AG10803 (cell line): ENCODE data around the gene HOXD10.

Source experiments
- DNase-seq: peaks from one replicate; pipeline ENCODE4 v3.0.0; 2010; ENCODE audit warnings: low read depth
- H3K4me3 ChIP-seq: 2 replicates; pipeline ENCODE4 v1.5.1; 2011; ENCODE audit warnings: mild to moderate bottlenecking, low read length, control low read depth
- CTCF ChIP-seq: conservative IDR thresholded peaks from 2 replicates; pipeline ENCODE4 v1.5.1; 2011; ENCODE audit warnings: mild to moderate bottlenecking, low read length, control low read depth, inconsistent platforms

The HOXD10 gene

GRCh38 chr2:176132205-176133171, 15.9 kb downstream of the HOXD10 start:
- TF ChIP-seq CTCF = no peak
- peak overlapping the region; percentile 59 for H3K4me3 ChIP-seq
- peak; percentile 67 for DNase-seq

- DNase-seq = no peak
- TF ChIP-seq CTCF = no peak
- no peak overlapping the region for H3K4me3 ChIP-seq
Measured at GRCh38 chr2:176133389-176133788, 16.8 kb downstream of the HOXD10 start.

GRCh38 chr2:176134035-176134434, 17.5 kb downstream of the HOXD10 start:
- DNase-seq = no peak
- H3K4me3 ChIP-seq = no peak overlapping the region
- TF ChIP-seq CTCF = no peak

GRCh38 chr2:176135035-176135440, 18.5 kb downstream of the HOXD10 start:
- peak; percentile 74 for DNase-seq
- TF ChIP-seq CTCF = peak; percentile 36; the same call in 1 of the 2 replicates
- peak overlapping the region; percentile 80 for H3K4me3 ChIP-seq

GRCh38 chr2:176136374-176137251, 20.0 kb downstream of the HOXD10 start:
- no peak for TF ChIP-seq CTCF
- peak; percentile 85 for DNase-seq
- H3K4me3 ChIP-seq = peak overlapping the region; percentile 80

- peak overlapping the region; percentile 80 for H3K4me3 ChIP-seq
- no peak for TF ChIP-seq CTCF
- no peak for DNase-seq
Measured at GRCh38 chr2:176137252-176137580, 20.6 kb downstream of the HOXD10 start.
